GM12878 (cell line): ENCODE measurements around the gene ADAMTSL5. TPM values are rescaled to one million over a fixed set of nuclear protein-coding genes. Genes with fewer than 3 reads are reported as not detected.

Experiments
- BCL11A ChIP-seq: IDR thresholded peaks from 2 replicates; pipeline ENCODE4 v1.6.1; 2011; ENCODE audit warnings: low read depth, low read length
- BHLHE40 ChIP-seq, 2 experiments: fragments of 450-650 bp in 1 of 2; IDR thresholded peaks; 2 replicates each; pipeline ENCODE4 v1.6.1; 2011 to 2017; ENCODE audit warnings: low read depth in 2 of 2, borderline replicate concordance in 1 of 2, improper control_type of control experiment in 1 of 2, low read length in 1 of 2, mild to moderate bottlenecking in 1 of 2
- BMI1 ChIP-seq: fragments of 450-650 bp; IDR thresholded peaks from 2 replicates; pipeline ENCODE4 v1.6.1; 2016; ENCODE audit warnings: mild to moderate bottlenecking, moderate library complexity, borderline replicate concordance
- BRCA1 ChIP-seq: IDR thresholded peaks from 2 replicates; pipeline ENCODE4 v1.6.1; 2011; ENCODE audit warnings: low read depth, low read length, improper control_type of control experiment
- CUX1 ChIP-seq: IDR thresholded peaks from 2 replicates; pipeline ENCODE4 v1.6.1; 2012; ENCODE audit warnings: improper control_type of control experiment, low read depth, low read length; ENCODE audit not compliant: insufficient replicate concordance
- E2F8 ChIP-seq: fragments of 450-650 bp; IDR thresholded peaks from 2 replicates; pipeline ENCODE4 v1.6.1; 2018; ENCODE audit warnings: mild to moderate bottlenecking, low read depth, moderate library complexity; ENCODE audit not compliant: partially characterized antibody
- E4F1 ChIP-seq: fragments of 450-650 bp; IDR thresholded peaks from 2 replicates; pipeline ENCODE4 v1.6.1; 2018; ENCODE audit warnings: borderline replicate concordance, mild to moderate bottlenecking; ENCODE audit not compliant: partially characterized antibody
- PAX5 ChIP-seq: IDR thresholded peaks from 2 replicates; pipeline ENCODE4 v1.6.1; 2011; ENCODE audit warnings: low read depth, low read length, borderline replicate concordance
- POLR2AphosphoS2 ChIP-seq: IDR thresholded peaks from 2 replicates; pipeline ENCODE4 v1.6.1; 2011; ENCODE audit warnings: low read depth, mild to moderate bottlenecking, low read length, improper control_type of control experiment, moderate library complexity
- POLR2AphosphoS5 ChIP-seq: IDR thresholded peaks from 2 replicates; pipeline ENCODE4 v1.6.1; 2011; ENCODE audit warnings: mild to moderate bottlenecking, low read length, inconsistent platforms
- STAT3 ChIP-seq: IDR thresholded peaks from 2 replicates; pipeline ENCODE4 v1.6.1; 2011; ENCODE audit warnings: low read depth, low read length, improper control_type of control experiment
- SUZ12 ChIP-seq: fragments of 200-600 bp; sonication (generic); IDR thresholded peaks from one replicate; pipeline ENCODE4 v1.6.1; 2018; ENCODE audit warnings: antibody characterized with exemption, mild to moderate bottlenecking; ENCODE audit not compliant: unreplicated experiment
- ZBTB4 ChIP-seq: fragments of 450-650 bp; formaldehyde crosslinking; IDR thresholded peaks from 2 replicates; pipeline ENCODE4 v1.4.0; 2022; ENCODE audit warnings: mild to moderate bottlenecking, moderate library complexity
- ZSCAN29 ChIP-seq: fragments of 450-650 bp; IDR thresholded peaks from 2 replicates; pipeline ENCODE4 v1.6.1; 2017; ENCODE audit warnings: mild to moderate bottlenecking, moderate library complexity
- polyA plus RNA-seq, 11 experiments: library from polyadenylated mRNA; depleted of rRNA in 4 of 11; unstranded in 6 of 11; stranded (reverse) in 5 of 11; fragments of >200 nt; fragmentation: Nextera tagmentation in 4 of 11; fragmentation: Illumina TruSeq in 1 of 11; extraction: Ambion mirVana in 4 of 11; extraction: Trizol in 1 of 11; gene quantifications; 1 replicate in 1 of 11; 2 replicates in 10 of 11; pipeline versions ENCODE4 v1.2.1 to v1.2.3, GENCODE V29; 2011 to 2016; ENCODE audit warnings: inconsistent platforms in 2 of 11, missing spikeins in 2 of 11, low read depth in 1 of 11
- total RNA-seq, 4 experiments: library from RNA; depleted of rRNA in 3 of 4; stranded (reverse); fragments of >200 nt in 3 of 4; fragmentation: Illumina TruSeq in 1 of 4; extraction: Trizol in 1 of 4; gene quantifications; 2 replicates each; pipeline versions ENCODE4 v1.2.1 to v1.2.3, GENCODE V29; 2013 to 2021

ADAMTSL5 gene
- total and polyA plus RNA-seq, 10 of the 15 experiments (the other 5 are each of a cell fraction or from before 2014, with no cell fraction given) = 0.04 to 0.83 (median 0.32) TPM; not detected in 4

GRCh38 chr19:1478934-1479707 is 33.7 kb downstream of the ADAMTSL5 start, which contains the start of gene C19orf25 (continued):
- TF ChIP-seq E2F8 (peak; percentile 80), CUX1 (no peak), ZBTB4 (no peak), E4F1 (peak; percentile 79), BHLHE40 (IDR thresholded peaks at IDR 0.05; ENCODE audit: borderline replicate concordance in 1 of 2, low read depth in 2 of 2, low read length in 1 of 2) (peak in 1 of 2 experiments; percentile 88; a peak in 3 of 4 replicates), BCL11A (0 out of 2 replicates have a peak, but pooled peaks have one; percentile 25), BMI1 (no peak), PAX5 (0 out of 2 replicates have a peak, but pooled peaks have one; percentile 16), SUZ12 (no peak), BRCA1 (no peak), POLR2AphosphoS2 (peak; percentile 85; the same call in 1 of the 2 replicates), STAT3 (no peak), ZSCAN29 (peak; percentile 53; the same call in 1 of the 2 replicates), POLR2AphosphoS5 (peak; percentile 85)
